ENCODE data around the gene ASAH2.

DNA sequence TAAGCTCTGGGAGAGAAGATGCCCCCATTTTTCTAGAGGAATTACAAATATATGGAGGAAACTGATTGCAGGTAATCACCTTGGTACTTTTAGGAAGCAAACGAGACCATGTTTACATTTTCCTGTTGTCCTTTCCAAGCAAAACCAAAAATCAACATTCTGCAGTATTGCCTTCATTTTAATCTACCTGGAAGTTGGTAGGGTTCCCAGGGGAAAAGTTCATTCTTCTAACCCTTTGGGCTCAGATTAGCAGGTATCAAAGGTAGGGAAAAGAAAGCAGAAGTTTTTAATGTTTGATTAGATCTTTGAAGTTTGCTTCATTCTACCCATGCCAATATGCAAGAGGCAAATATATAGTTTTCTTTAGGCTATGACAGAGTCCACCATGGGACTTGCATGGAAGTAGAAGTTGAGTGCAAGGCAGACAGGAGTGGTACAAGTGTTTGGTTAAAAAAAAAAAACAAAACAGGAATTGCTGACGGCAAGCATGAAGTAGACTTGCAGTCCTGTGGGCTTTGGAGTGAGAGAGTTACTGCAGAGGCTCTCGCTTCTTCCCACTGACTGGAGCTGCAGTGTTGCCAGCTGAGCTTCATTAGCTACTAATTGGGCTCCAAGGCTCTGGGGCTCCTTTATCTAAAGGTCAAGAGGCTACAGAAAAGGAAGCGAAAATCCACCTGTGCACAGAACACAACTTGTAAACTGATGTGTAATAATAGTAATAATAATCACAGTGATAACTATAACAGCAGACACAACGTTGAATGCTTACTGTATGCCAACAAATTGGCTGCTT lies 28.9 kb upstream of the ASAH2 start:
- TF ChIP-seq, protein P1, sequence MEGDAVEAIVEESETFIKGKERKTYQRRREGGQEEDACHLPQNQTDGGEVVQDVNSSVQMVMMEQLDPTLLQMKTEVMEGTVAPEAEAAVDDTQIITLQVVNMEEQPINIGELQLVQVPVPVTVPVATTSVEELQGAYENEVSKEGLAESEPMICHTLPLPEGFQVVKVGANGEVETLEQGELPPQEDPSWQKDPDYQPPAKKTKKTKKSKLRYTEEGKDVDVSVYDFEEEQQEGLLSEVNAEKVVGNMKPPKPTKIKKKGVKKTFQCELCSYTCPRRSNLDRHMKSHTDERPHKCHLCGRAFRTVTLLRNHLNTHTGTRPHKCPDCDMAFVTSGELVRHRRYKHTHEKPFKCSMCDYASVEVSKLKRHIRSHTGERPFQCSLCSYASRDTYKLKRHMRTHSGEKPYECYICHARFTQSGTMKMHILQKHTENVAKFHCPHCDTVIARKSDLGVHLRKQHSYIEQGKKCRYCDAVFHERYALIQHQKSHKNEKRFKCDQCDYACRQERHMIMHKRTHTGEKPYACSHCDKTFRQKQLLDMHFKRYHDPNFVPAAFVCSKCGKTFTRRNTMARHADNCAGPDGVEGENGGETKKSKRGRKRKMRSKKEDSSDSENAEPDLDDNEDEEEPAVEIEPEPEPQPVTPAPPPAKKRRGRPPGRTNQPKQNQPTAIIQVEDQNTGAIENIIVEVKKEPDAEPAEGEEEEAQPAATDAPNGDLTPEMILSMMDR (conservative IDR thresholded peaks at IDR 0.05; ENCODE audit: low read depth, low read length) = no peak
- no peak for TF ChIP-seq EZH2 (IDR thresholded peaks at IDR 0.05; ENCODE audit: borderline replicate concordance, low read depth, low read length, poor library complexity, severe bottlenecking)

All from A673 (cell line).